Non-pigmented ciliary epithelial cell (primary cell): ENCODE results near the gene FAM120A.

Source experiments
- DNase-seq: peaks from one replicate; pipeline ENCODE4 v3.0.0-alpha.2; 2010; ENCODE audit warnings: low read depth

Gene FAM120A

GRCh38 chr9:93557366-93558137 is 106.1 kb downstream of the FAM120A start:
- no peak for DNase-seq

GRCh38 chr9:93558503-93558902 is 107.0 kb downstream of the FAM120A start:
- DNase-seq, result no peak

GRCh38 chr9:93560991-93561390 is 109.5 kb downstream of the FAM120A start:
- no peak for DNase-seq

- DNase-seq, result no peak
These were observed 110.7 kb downstream of the FAM120A start for GRCh38 chr9:93562157-93562556.

DNA sequence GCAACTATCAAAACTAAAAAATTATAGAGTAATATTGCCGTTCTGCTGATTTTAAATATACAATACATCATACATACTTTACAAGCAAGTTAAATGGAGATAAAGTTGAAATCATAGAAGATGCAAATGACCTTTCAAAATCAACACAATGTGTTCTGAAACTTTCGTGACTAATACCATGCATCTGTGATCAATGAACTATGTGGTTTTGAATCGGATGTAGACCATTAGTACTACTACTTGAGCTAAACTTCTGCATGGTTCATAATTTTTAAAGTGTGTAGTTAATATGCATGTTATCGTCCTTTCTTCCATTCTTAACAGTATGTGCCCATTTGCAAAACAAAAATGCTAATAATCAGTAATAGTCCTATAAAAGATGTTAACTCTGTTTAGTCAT is 113.6 kb downstream of the FAM120A start:
- DNase-seq, result no peak

DNA sequence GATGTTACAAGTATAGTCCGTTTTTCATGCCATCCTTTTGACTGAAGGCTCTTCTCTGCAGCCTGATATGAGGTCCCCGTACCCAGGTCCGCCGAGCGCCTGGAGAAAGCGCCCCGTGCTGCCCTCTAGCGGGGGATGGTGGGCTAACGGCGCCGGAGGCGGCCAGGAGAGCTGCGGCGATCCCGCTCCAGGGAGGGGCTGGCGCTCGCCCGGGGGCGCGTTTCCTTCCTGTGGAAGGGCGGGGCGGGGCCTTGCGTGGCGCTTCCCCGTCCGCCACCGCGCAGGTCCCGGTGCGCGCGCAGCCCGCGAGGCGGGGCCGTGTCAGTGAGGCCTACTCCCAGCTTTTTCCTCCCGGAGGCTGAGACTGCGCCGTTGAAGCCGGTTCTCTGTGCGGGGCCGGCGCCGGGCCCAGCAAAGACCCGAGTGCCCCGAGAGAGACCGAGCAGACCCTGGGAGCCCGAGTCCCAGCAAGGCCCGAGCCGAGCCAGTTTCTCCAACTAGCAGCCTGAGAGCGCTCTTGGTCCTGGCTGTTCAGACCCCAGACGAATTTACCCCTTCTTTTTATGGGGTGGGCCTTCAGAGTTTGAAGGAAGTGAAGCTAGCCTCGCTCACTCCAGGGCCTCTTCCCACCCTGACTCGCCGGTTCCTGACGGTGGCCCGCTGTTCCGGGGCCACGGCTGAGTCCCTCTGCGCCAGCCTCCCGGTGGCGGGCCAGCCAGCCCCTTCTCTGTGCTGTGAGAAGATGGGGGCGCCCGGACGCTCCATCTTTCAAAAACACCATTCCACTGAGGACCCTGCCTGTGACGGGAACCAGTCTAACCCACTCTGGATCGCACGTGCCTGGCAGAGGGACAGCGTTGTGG is 115.2 kb downstream of the FAM120A start:
- DNase-seq, result peak; percentile 72

DNA sequence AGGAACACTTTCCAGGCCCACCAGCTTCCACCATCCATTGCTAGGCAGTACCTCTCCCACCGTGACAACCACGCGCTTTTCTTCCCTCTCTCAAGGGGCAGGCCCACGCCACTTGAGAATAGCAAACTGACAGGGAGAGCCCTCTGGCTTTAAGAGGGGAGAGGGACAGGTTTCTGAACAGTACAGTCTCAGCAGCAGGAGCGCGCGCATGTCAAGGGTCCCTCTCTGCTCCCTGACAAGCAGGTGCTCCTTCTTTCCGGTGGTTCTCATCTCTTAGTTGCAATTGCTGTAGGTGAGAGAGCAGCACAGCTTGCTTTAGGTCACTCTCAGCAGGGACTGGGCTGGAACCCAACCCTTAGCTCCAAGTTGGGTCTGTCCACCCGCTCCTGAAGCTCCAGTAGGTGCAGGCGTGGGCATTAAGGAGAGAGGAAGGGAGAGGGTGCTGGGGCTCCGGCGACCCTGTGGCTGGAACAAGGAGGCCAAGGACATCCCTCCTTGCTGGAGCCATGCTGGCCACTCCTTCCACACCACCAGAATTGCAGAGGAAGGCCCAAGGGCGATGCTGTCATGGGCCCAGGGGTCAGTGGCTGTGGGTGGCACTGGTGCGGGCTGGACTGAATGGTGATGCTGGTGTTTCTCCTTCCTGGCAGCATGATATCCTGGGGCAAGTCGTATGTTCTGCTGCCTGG is 115.9 kb downstream of the FAM120A start:
- DNase-seq, result no peak

- DNase-seq, result no peak
These were observed 116.7 kb downstream of the FAM120A start for GRCh38 chr9:93568169-93568568.

DNA sequence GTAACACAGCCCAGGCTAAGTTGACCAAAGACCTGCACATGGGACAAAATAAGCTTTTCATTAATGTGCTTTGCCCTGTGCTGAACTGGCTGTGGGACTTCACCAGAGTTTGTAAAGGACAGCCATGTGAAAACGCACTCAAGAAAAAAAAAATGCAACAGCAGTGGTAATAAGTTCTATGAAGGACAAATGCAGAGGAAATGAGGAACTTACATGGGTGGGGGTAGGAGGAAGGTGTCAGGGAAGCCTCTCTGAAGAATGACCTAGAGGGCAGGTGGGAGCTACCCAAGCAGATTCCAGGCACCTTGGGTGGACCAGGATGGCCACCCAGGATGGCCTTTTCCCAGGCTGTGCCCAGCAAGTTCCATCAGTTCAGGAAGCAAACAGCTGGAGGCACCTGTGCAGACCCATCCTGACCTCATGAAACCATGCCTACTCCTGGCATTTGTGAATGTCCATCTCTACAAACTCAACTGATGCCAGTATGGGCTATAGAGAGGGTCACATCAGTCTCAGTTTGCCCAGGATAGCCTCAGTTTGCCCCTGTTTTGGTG is 118.2 kb downstream of the FAM120A start:
- DNase-seq, result no peak

DNA sequence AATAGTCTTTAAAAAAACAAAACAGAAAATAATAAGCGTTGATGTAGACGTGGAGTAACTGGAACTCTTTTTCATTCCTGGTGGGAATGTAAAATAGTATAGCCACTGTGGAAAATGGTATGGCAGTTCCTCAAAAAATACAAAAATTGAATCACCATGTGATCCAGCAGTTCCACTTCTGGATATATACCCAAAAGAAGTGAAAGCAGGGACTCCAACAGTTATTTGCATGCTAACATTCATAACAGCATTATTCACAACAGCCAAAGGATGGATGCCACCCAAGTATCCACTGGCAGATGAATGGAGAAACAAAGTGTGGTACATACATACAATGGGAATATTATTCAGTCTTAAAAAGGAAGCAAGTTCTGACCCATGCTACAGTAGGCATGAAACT is 120.7 kb downstream of the FAM120A start:
- DNase-seq, result no peak

GRCh38 chr9:93572636-93573515 is 121.4 kb downstream of the FAM120A start:
- DNase-seq, result no peak

GRCh38 chr9:93573516-93573828 is 122.0 kb downstream of the FAM120A start:
- no peak for DNase-seq

DNA sequence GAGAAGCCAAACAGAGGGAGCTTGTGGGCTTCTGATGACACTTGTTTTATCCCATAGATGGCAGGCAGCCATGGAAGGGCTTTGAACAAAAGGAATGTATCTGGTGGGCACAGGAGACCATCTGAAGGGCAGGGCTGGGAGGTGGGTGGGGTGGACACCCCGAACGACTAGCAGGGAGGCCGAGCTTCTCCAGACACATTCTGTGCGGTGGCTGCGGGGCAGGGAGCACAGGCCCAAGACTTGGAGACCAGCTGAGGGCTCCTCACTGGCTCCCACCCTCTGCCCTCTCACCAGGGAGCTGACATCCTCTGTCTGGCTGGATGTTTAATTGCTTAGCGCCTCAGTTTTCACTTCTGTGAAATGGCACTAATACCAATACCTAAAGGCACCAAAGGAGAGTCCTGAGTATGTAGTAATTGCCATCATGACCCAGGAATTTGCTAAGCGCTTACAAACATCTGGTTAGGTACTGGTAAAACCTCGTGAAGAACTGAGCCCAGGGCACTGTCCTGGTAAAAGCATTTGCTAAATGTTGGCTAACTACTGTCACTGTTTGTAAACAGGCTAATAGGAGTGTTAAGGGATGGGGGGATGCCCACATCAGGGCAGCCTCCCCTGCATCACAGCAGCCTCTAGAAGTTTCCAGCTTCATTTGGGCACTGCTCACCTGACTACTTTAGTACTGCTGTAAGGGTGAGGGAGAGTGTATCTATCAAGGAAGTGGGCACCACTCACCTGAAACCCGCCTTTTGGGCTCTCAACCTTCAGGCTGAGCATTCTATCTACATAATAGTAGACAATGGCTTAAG is 122.8 kb downstream of the FAM120A start:
- DNase-seq, result no peak

DNA sequence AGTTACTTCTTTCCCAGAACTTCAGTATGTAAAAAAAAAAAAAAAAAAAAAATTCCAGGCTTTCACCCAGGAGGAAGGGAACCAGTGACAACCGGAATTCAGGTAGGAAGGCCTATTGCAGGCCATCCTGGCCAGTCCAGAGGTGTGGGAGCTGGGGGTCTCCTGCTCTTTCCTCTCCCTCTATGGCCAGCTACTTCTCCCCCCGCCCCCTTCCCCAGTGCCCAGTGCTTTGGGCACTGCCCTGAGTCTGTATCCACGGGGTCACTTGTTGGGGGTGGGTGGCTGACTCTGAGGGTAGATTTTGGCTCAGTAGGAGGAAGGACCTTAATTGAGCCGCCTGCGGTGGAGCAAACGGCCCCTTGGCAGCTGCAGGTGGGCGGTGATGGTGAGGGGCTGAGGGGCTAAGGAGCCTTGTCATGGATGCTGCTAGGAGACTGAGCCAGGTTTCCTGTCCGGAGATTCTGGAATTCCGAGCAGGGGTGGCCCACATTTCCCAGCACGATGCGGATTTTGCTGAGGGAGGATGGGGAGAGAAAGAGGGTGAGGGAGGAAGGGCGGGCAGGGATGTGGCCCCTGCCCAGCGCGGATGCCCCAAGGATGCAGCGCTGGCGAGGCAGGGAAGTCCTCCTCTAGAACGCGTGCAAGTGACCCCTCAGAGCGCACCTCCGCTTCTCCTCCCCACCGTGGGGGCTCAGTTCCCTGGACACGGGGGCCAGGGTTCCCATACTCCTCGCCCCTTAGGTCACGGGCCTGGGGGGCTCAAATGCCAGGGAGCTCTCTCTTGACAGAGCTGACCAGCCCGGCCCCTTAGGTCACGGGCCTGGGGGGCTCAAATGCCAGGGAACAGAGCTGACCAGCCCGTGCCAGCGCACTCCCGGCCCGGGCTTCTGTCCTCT is 123.7 kb downstream of the FAM120A start:
- no peak for DNase-seq

DNA sequence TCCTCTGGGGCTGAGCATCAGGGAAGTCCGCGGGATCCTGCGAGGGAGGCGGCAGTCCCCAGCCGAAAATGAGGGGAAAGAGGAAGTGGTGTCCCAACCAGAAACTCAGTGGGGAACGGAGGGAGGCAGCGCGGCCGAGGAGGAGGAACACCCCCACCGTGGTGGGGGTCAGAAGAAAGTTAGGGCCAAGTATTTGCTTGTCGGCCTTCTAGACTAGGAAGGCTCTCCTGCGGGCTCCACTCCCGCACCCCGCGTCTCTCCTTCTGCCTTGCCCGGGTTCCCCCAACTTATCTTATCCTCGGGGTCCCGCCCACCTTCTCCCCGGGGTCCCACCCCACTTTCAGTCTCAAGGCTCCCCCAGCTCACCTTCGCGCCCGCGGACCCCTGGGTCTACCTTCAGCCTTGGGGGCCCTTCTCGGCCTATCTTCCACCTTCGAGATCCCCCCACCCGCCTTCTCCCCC is 124.3 kb downstream of the FAM120A start:
- no peak for DNase-seq

GRCh38 chr9:93576258-93577077 is 125.0 kb downstream of the FAM120A start, which contains the start of gene PHF2:
Gene PHF2 (plus strand): TSS chr9:93576584. CDS start chr9:93576774, 190 bp downstream.
- DNase-seq, result no peak

- no peak for DNase-seq
These were observed 125.8 kb downstream of the FAM120A start for GRCh38 chr9:93577078-93577974.
